GM19324 (cell line): ENCODE data around the gene PTGES3L.

Experiments used
- ATAC-seq: cut with Tn5 transposase; IDR thresholded peaks from one replicate; pipeline ENCODE4 v1.9.1; 2021; ENCODE audit warnings: mild to moderate bottlenecking, moderate library complexity; ENCODE audit not compliant: unreplicated experiment, low FRiP score

PTGES3L gene

DNA sequence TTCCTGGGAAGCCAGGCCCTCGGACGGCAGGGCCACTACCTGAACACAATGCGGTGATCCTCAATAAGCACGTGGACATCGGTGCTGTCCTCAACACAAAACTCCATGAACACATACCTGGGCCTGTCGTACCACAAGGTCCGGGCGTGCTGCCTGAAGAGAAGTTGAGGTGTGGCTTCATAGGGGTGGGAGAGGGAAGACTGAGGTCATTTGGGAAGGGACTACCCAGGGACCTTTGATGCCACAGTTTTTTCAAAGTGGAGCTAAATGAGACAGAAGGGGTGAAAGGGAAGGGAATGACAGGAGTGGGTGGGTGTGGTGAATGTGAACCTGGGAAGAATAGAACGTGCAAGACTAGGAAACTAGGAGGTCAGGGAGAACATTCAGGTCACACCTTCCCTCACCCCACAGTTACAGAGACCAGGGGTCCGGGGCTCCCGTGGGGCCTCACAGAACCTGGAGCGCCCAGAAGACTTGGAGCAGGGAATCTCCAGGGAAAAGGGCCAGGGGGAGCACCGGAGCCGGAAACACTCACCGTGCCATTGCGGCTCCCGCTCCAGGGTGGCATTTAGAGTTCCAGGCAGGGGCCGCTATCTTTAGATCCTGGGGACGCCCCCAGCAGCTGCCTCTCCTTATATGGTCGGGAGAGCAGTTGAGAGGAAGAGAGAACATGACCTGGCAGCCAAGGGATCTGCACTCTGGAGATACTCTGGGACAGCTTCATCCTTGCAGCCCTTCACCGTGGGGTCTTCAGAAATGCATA is at the start of gene PTGES3L:
Gene PTGES3L (minus strand): TSS at position 570 of the 763 bp plus-strand sequence. CDS start 27 bp downstream, at position 543.
- no peak for ATAC-seq

GRCh38 chr17:43028221-43028861 is 48.5 kb upstream of the PTGES3L start:
- no peak for ATAC-seq

GRCh38 chr17:43027091-43028032 is 47.5 kb upstream of the PTGES3L start:
- ATAC-seq, result no peak

DNA sequence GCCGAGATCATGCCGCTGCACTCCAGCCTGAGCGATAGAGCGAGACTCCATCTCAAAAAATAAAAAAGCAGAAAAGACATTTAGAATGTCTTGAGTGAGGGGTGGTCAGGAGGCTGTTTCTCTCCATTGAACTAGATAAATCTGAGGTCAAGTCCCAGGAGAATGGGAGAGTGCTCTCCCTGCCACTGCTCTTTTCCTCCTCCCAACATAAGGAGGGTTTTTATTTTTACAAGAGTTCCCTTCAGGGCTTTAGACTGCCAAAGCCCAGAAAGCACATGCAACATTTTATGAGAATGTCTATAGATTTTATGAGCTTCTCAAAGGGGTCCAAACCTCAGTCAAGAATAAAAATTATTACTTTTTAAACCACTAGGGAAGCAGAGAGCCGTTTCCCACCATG is 46.7 kb upstream of the PTGES3L start:
- no peak for ATAC-seq

DNA sequence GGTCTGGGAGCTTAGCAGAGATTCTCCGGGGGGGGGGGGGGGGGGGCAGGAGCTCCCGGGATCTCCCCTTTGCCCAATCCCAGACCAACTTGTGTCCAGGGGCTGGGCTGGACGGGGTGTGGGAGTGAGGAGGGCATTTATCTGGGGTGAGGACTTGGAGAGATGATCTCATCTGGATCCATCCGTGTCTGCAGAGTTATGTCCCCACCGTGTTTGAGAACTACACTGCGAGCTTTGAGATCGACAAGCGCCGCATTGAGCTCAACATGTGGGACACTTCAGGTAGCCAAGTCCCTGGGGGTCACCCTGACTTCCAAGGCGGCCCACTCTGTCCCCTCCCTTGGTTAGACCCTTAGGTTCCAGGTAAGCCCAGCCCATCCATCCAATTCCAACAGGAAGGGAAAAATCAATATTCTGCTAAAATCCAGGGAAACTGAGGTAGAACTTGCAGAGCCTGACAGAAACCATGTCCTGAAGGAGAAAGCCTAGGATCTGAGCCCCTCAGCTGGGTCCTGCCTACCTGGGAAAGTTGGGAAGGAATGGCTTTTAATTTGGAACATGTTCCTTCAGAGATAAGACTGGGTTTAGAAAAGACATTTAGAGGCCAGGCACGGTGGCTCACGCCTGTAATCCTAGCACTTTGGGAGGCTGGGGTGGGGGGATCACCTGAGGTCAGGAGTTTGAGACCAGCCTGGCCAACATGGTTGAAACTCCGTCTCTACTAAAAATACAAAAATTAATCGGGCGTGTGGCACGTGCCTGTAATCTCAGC is 46.1 kb upstream of the PTGES3L start:
- ATAC-seq, result no peak

DNA sequence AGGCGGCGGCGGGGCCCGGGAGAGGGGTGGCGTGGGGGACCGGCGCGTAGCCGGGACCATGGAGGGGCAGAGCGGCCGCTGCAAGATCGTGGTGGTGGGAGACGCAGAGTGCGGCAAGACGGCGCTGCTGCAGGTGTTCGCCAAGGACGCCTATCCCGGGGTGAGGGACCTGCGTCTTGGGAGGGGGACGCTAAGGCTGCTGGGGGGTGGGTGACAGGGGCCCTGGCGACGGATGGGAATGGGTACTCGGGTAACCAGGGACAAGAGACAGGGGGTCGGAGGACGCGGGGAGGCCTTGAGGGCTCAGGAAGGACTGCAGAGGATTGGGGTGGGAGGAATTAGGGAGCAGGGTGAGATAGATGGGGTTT is 45.4 kb upstream of the PTGES3L start:
- ATAC-seq, result no peak

DNA sequence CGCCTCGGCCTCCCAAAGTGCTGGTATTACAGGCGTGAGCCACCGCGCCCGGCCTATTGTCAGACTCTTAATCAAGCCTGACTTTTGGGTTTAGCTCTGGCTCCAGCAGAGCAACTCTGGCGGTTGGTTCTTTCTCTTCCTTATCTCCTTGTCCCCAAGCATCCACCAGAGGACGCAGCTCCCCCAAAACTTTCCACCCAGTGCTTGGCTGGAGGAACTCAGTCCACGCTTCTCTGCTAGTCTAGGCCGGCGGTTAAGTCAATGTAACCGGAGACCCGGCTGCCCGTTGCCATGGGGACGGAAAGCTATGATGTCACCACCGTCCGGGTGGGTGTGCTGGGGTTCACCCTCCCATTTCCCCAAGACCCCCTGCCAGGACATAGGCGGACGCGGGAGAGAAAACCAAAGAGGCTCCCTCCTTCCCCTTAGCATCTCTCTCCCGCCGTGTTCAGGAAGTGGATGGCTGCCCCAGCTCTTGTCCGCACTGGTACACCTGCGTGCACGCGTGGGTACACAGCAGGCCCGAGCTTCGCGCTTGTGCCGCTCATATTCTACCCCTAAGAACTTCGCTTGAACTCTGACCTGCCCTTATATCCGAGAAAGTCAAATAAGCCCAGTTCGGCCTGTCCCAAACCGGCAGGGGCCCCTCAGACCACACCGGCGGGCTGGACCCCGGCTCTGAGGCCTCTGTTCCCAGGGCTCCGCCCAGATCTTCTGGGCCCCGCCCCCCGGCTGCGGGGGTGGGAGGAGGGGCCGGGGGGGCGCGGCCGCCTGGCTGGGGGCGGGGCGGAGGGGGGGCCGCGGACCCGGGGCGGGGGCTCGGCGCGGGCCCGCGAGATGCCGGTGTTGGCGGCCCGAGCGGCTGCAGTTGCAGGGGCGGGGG is 44.8 kb upstream of the PTGES3L start, which contains the start of gene RND2:
Gene RND2 (plus strand): TSS at position 825 of the 883 bp plus-strand sequence. CDS start 117 bp downstream, outside the sequence.
- ATAC-seq, result no peak

DNA sequence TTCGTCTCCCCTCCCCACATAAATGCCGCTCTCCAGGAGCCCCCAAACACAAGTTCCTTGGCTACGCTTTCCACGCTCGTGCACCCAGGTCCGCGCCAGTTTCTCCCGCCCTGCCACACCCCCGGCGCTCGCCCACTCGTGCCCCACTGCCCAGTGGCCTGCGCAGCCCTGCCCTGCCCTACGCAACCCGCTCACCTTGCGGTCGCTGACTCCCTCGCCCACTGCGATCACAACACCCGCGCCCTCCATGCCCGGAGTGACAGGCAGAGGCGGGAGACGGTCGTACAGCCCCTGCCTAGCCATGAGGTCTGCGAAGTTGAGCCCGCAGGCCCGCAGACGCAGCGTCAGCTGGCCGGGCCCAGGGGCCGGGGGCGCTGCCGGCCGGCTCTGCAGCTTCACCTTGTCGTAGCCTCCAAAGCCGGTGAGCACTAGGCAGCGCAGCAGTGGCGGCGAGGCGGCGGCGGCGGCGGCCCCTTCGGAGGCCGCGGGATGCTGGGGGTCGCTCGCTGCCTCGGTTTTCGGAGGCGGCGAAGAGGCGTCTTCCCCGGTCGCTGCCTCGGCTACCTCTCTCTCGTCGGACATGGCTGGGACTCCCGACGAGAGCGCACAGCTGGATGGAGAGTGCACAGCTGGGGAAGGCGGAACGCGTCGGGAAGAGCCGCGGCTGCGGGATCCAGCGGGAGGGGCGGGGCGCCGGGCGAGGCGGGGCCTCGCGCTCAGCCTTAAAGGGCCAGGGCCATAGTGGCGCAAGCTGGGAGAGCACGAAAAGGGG is 42.0 kb upstream of the PTGES3L start, which contains the start of gene VAT1:
Gene VAT1 (minus strand): TSS at position 645 of the 772 bp plus-strand sequence. CDS start 63 bp downstream, at position 582.
- ATAC-seq, result no peak

GRCh38 chr17:43020789-43021740 is 41.2 kb upstream of the PTGES3L start:
- ATAC-seq, result no peak

DNA sequence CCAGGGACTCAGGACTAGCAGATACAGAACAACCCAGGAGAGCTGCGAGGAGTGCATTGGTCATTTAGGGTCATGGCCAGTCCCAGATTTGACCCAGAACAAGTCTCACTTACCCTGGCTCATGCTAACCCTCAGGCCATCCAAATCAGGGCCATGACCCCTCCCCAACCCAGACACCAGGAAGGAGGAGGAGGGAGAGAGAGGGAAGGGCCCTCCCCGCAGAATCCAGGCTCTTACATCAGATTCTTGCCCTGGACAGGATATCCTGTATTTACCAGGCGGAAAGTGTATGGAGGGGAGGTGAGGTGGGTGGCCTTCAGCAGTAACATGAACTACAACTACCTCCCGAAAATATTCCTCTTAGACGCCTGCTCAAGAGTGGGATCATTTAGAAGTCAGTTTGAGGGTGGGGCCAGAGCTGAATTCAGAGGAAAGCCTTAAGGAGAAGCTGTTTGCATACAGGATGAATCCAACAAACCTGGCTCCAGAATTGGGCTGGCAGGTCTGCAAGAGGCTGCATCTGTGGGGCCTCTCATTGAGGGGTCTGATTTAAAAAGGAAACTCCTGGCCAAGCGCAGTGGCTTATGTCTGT is 40.2 kb upstream of the PTGES3L start:
- ATAC-seq, result no peak

DNA sequence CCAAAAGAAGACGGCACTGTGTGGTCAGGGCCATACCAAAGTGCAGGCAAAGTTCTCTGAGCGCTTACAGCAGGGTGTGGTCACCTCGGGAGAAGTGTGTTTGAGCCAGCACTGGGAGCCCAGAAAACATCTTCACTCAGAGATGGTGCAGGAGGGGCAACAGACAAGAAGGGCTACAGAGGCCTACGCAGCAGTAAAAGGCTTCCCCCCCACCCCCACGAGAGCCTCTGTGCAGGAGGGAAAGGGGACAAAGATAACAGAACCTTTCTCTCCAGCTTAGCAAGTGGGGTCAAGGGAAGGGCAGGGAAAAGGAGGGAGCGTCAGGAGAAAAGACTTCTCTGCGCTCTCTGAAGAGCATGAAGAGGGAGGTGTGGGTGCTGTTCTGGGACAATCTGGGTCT is 39.5 kb upstream of the PTGES3L start:
- no peak for ATAC-seq

- no peak for ATAC-seq
These were observed 39.1 kb upstream of the PTGES3L start for GRCh38 chr17:43018932-43019331.

GRCh38 chr17:43018008-43018853 is 38.4 kb upstream of the PTGES3L start:
- no peak for ATAC-seq

DNA sequence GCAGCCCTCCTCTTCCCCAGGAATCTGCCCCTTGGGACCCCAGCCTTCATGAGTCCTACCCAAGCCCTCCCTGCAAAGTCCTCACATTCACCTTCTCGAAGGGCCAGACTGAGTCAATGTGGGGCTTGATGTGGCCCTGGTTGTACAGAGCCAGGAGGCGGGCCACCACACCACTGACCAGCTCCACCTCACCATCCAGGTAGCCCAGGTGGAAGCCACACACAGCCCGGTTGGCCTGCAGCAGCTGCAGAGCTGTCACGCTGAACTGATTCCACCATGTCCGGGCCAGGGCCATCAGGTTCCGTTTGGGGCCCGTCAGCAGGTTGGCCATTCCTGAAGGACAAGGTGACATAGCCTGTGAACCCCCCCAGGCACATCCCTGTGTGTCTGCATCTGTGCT is 36.3 kb upstream of the PTGES3L start:
- ATAC-seq, result no peak

DNA sequence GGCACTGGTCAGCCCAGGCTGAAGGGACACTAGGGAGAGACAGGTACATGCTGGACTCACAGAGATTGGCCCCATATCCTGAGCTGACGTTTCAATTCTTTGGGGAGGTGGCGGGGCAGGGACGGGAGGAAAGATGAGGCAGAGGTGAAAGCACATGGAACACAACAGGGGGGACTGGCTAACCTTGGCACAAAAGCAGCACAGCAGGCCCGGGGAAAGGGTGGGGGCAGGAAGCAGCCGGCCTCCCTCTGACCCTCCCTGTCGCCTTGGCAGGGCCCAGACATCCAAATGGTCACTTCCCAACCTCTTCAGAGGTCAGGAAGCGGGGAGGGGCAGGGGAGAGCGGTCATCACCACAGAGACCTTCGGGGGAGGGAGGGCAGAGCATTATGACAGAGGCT is 35.7 kb upstream of the PTGES3L start:
- ATAC-seq, result no peak
